OCI-LY7 (cell line): ENCODE results near the gene GPS1.

Experiments used
- CTCF ChIP-seq: fragments of 200-600 bp; sonication (generic); conservative IDR thresholded peaks from 2 replicates; pipeline ENCODE4 v1.5.1; 2014; ENCODE audit warnings: mild to moderate bottlenecking, antibody characterized with exemption, low read length, moderate library complexity, mixed read lengths
- EZH2phosphoT487 ChIP-seq: fragments of 200-600 bp; sonication (generic); IDR thresholded peaks from 2 replicates; pipeline ENCODE4 v1.6.1; 2018; ENCODE audit warnings: low read depth, borderline replicate concordance, mild to moderate bottlenecking, mixed run types, antibody characterized with exemption, low read length, moderate library complexity, mixed read lengths

- TF ChIP-seq CTCF: no peak
- no peak for TF ChIP-seq EZH2phosphoT487
Observed at GRCh38 chr17:82077617-82078358, 26.1 kb downstream of the GPS1 start.
